Panc1 (cell line): ENCODE data around the gene LGR5. TPM values are rescaled to one million over a fixed set of nuclear protein-coding genes. Genes with fewer than 3 reads are reported as not detected.

Experiments
- ATAC-seq: fragments of 200-7000 bp; cut with Tn5 transposase; 2 replicates; pipeline ENCODE4 v1.9.1; 2020; ENCODE audit warnings: mild to moderate bottlenecking, moderate library complexity
- BruUV-seq: library from RNA; stranded (reverse); fragments of 400-500 nt; replicated peaks from 2 replicates; lab custom pipeline; 2021; lab: Mats Ljungman, UMichigan
- CTCF ChIA-PET: fragments of 300-600 bp; sonication (Branson Sonifier 250); formaldehyde crosslinking; loops from one replicate; lab custom pipeline; 2022; ENCODE audit warnings: antibody characterized with exemption; lab: Charles Lee
- POLR2A ChIA-PET: fragments of 300-600 bp; sonication (Branson Sonifier 250); formaldehyde crosslinking; loops from one replicate; lab custom pipeline; 2022; ENCODE audit warnings: antibody characterized with exemption; lab: Charles Lee
- DNase-seq: peaks from one replicate; pipeline ENCODE4 v3.0.0-alpha.2; 2010; ENCODE audit warnings: low read depth, low spot score
- H3K27ac ChIP-seq: 2 replicates; pipeline ENCODE4 v1.5.1; 2011; ENCODE audit warnings: mild to moderate bottlenecking, low read length, inconsistent platforms
- H3K27me3 ChIP-seq: fragments of 200-500 bp; sonication (Bioruptor generic); 2 replicates; pipeline ENCODE4 v1.6.0; 2014; ENCODE audit warnings: low read length, inconsistent platforms; ENCODE audit not compliant: control insufficient read depth, insufficient read depth
- H3K36me3 ChIP-seq: fragments of 200-500 bp; sonication (Bioruptor generic); 2 replicates; pipeline ENCODE4 v1.5.1; 2014; ENCODE audit warnings: inconsistent platforms, mild to moderate bottlenecking, low read length, moderate library complexity; ENCODE audit not compliant: control insufficient read depth, insufficient read depth
- H3K4me1 ChIP-seq: 2 replicates; pipeline ENCODE4 v1.5.1; 2011; ENCODE audit warnings: inconsistent platforms, mild to moderate bottlenecking, low read length, moderate library complexity; ENCODE audit not compliant: control insufficient read depth, insufficient read depth
- H3K4me3 ChIP-seq, 2 experiments: 2 replicates each; pipeline ENCODE4 v1.5.1; 2011 to 2012; ENCODE audit warnings: low read depth in 2 of 2, low read length in 2 of 2, mild to moderate bottlenecking in 2 of 2, inconsistent platforms in 1 of 2, moderate library complexity in 1 of 2
- H3K9me3 ChIP-seq: fragments of 200-500 bp; sonication (Bioruptor generic); 2 replicates; pipeline ENCODE4 v1.5.1; 2014; ENCODE audit warnings: low read depth, mild to moderate bottlenecking, inconsistent platforms, low read length, moderate library complexity; ENCODE audit not compliant: control insufficient read depth, insufficient read depth
- SIN3A ChIP-seq: IDR thresholded peaks from 2 replicates; pipeline ENCODE4 v1.6.1; 2012; ENCODE audit warnings: low read depth, mild to moderate bottlenecking, low read length, moderate library complexity, borderline replicate concordance; ENCODE audit not compliant: insufficient read depth
- TCF7L2 ChIP-seq: IDR thresholded peaks from 2 replicates; pipeline ENCODE4 v1.6.1; 2011; ENCODE audit warnings: mild to moderate bottlenecking, low read depth, low read length, inconsistent platforms
- in situ Hi-C: cut with HindIII; loops from 2 replicates; pipeline ENCODE4 v1.10.0; 2016; ENCODE audit warnings: low sequenced_read_pairs, low pct_unique_long_range_greater_than_20kb
- intact Hi-C: fragments of 100-400 bp; cut with micrococcal nuclease; formaldehyde crosslinking; loops from one replicate; pipeline ENCODE4 v1.10.0; 2022; ENCODE audit not compliant: unreplicated experiment
- total RNA-seq: library from RNA; stranded (reverse); gene quantifications from one replicate; pipeline ENCODE4 v1.2.1, GENCODE V29; 2021; ENCODE audit not compliant: unreplicated experiment
- TF ChIP-seq, protein P1 (sequence below): fragments of 450-650 bp; IDR thresholded peaks from 2 replicates; pipeline ENCODE4 v1.5.1; 2017; ENCODE audit warnings: mild to moderate bottlenecking
- TF ChIP-seq, protein P2 (sequence below), 2 experiments: IDR thresholded peaks; 2 replicates each; pipeline ENCODE4 v1.6.1; 2011 to 2012; ENCODE audit warnings: low read depth in 2 of 2, control low read depth in 1 of 2, low read length in 1 of 2, mild to moderate bottlenecking in 1 of 2, moderate library complexity in 1 of 2; ENCODE audit not compliant: insufficient read depth in 1 of 2

The LGR5 gene
- total RNA-seq, 1 experiment from 2014 or later, result 1.9 TPM

DNA sequence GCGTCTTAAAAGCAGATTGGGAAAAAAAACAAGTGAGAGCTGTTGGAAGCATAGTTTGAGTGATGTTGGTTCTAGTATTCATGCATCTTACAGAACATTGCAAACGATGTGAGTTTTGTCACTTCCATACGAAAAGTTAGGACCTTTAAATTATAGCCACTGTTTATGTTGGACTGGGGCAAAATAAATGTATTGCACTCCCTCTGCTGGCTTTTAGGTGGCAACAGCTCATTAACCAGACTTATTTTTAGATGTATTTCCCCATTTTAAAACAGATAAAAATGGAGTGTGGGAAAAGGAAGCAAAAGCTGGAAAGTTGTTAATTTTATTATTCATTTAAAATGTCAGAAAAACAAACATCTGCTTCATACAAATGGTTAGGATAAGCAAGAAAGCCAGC lies 111.9 kb downstream of the LGR5 start:
- Histone ChIP-seq H3K27ac (no peak overlapping the region), H3K4me3 (no peak overlapping the region), H3K9me3 (no peaks in the 10 kb centered on the region), H3K36me3 (no peaks in the 10 kb centered on the region), H3K4me1 (no peaks in the 10 kb centered on the region), H3K27me3 (no peaks in the 10 kb centered on the region)
- ATAC-seq (no peak), DNase-seq (no peak)
- BruUV-seq, result no TSS peak
- in situ Hi-C loops (no loop called here), intact Hi-C loops (loop anchor here (5.0 kb wide), 1 partner anchor 134 kb away; no protein-coding TSS in a partner anchor)
- POLR2A ChIA-PET, result no interaction called here
- CTCF ChIA-PET, result interaction anchor here (0.7 to 0.8 kb wide), 2 partner anchors 33 to 136 kb away, joined by 3 read pairs; no protein-coding TSS in a partner anchor
- TF ChIP-seq, protein P1, sequence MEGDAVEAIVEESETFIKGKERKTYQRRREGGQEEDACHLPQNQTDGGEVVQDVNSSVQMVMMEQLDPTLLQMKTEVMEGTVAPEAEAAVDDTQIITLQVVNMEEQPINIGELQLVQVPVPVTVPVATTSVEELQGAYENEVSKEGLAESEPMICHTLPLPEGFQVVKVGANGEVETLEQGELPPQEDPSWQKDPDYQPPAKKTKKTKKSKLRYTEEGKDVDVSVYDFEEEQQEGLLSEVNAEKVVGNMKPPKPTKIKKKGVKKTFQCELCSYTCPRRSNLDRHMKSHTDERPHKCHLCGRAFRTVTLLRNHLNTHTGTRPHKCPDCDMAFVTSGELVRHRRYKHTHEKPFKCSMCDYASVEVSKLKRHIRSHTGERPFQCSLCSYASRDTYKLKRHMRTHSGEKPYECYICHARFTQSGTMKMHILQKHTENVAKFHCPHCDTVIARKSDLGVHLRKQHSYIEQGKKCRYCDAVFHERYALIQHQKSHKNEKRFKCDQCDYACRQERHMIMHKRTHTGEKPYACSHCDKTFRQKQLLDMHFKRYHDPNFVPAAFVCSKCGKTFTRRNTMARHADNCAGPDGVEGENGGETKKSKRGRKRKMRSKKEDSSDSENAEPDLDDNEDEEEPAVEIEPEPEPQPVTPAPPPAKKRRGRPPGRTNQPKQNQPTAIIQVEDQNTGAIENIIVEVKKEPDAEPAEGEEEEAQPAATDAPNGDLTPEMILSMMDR, result peak; percentile 57; the same call in 1 of the 2 replicates
- TF ChIP-seq SIN3A, result no peak
- TF ChIP-seq, protein P2, sequence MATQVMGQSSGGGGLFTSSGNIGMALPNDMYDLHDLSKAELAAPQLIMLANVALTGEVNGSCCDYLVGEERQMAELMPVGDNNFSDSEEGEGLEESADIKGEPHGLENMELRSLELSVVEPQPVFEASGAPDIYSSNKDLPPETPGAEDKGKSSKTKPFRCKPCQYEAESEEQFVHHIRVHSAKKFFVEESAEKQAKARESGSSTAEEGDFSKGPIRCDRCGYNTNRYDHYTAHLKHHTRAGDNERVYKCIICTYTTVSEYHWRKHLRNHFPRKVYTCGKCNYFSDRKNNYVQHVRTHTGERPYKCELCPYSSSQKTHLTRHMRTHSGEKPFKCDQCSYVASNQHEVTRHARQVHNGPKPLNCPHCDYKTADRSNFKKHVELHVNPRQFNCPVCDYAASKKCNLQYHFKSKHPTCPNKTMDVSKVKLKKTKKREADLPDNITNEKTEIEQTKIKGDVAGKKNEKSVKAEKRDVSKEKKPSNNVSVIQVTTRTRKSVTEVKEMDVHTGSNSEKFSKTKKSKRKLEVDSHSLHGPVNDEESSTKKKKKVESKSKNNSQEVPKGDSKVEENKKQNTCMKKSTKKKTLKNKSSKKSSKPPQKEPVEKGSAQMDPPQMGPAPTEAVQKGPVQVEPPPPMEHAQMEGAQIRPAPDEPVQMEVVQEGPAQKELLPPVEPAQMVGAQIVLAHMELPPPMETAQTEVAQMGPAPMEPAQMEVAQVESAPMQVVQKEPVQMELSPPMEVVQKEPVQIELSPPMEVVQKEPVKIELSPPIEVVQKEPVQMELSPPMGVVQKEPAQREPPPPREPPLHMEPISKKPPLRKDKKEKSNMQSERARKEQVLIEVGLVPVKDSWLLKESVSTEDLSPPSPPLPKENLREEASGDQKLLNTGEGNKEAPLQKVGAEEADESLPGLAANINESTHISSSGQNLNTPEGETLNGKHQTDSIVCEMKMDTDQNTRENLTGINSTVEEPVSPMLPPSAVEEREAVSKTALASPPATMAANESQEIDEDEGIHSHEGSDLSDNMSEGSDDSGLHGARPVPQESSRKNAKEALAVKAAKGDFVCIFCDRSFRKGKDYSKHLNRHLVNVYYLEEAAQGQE (IDR thresholded peaks at IDR 0.05; ENCODE audit: insufficient read depth in 1 of 2, low read depth in 2 of 2, low read length in 1 of 2), result no peak

GRCh38 chr12:71552728-71553501 lies 113.3 kb downstream of the LGR5 start:
- in situ Hi-C loops, result no loop called here
- ATAC-seq, result no peak; the same call in 1 of the 2 replicates
- POLR2A ChIA-PET, result no interaction called here

More at GRCh38 chr12:71552728-71553501, 113.3 kb downstream of the LGR5 start:
- no TSS peak for BruUV-seq
- CTCF ChIA-PET, result no interaction called here
- intact Hi-C loops, result loop anchor here (5.0 kb wide), 1 partner anchor 136 kb away; no protein-coding TSS in a partner anchor
- TF ChIP-seq, protein P2 (IDR thresholded peaks at IDR 0.05; ENCODE audit: insufficient read depth in 1 of 2, low read depth in 2 of 2, low read length in 1 of 2), result no peak
- peak; percentile 76; the same call in 1 of the 2 replicates for TF ChIP-seq TCF7L2
- H3K36me3 ChIP-seq, result no peaks in the 10 kb centered on the region
- no peak overlapping the region for H3K4me3 ChIP-seq
- H3K27ac ChIP-seq, result no peak overlapping the region
- no peak for DNase-seq
- H3K27me3 ChIP-seq, result no peaks in the 10 kb centered on the region
- H3K4me1 ChIP-seq, result peaks cover 3% of the 10 kb centered on the region; the same call in 1 of the 2 replicates
- no peaks in the 10 kb centered on the region for H3K9me3 ChIP-seq
